Erythroblast (primary cell): ENCODE results near the gene WDR82.

Source experiments
- DNase-seq, 2 experiments: peaks; one replicate each; lab custom pipeline; 2025; lab: John Stamatoyannopoulos, UW
- GATA1 ChIP-seq: IDR thresholded peaks from 2 replicates; pipeline ENCODE4 v1.6.1; 2011; ENCODE audit warnings: low read depth, mild to moderate bottlenecking, control low read depth, low read length, moderate library complexity
- POLR2A ChIP-seq: IDR thresholded peaks from 2 replicates; pipeline ENCODE4 v1.6.1; 2011; ENCODE audit warnings: mild to moderate bottlenecking, low read length

WDR82 gene

GRCh38 chr3:52238193-52238760 is 40.2 kb downstream of the WDR82 start:
- peak; percentile 41 to 52 for DNase-seq
- no peak for TF ChIP-seq GATA1
- TF ChIP-seq POLR2A, result no peak

DNA sequence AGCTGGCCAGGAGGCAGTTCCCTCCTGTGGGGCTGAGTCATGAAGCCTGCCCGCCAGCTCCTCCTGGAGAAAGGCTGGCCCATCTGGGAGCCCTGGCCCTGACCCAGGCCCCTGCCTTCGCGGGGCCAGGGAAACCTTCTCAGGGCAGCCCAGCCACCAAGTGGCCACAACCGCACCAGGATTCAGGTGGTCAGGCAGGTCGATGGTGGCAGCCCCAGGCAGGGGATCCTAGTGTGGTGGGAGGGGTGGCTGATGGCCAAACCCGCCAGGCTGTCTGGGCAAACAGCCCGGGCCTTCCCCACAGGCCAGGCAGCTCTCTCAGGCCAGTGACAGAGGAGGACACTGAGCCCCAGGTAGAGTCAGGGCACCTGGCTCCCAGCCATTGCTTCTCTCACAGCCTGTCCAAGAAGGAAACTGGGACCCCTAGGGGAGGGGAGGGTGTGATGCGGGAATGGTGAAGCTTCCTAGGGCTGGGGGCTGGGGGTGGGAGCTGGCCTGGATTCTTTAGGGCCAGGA is 40.7 kb downstream of the WDR82 start:
- DNase-seq, result peak; percentile 17 to 53
- TF ChIP-seq GATA1 (no peak), POLR2A (no peak)

GRCh38 chr3:52237006-52237656 is 41.3 kb downstream of the WDR82 start:
- TF ChIP-seq POLR2A, result no peak
- no peak for TF ChIP-seq GATA1

GRCh38 chr3:52236424-52236886 is 42.0 kb downstream of the WDR82 start:
- TF ChIP-seq GATA1 (no peak), POLR2A (no peak)
- DNase-seq, result no peak

More at GRCh38 chr3:52237006-52237656, 41.3 kb downstream of the WDR82 start:
- no peak for DNase-seq

DNA sequence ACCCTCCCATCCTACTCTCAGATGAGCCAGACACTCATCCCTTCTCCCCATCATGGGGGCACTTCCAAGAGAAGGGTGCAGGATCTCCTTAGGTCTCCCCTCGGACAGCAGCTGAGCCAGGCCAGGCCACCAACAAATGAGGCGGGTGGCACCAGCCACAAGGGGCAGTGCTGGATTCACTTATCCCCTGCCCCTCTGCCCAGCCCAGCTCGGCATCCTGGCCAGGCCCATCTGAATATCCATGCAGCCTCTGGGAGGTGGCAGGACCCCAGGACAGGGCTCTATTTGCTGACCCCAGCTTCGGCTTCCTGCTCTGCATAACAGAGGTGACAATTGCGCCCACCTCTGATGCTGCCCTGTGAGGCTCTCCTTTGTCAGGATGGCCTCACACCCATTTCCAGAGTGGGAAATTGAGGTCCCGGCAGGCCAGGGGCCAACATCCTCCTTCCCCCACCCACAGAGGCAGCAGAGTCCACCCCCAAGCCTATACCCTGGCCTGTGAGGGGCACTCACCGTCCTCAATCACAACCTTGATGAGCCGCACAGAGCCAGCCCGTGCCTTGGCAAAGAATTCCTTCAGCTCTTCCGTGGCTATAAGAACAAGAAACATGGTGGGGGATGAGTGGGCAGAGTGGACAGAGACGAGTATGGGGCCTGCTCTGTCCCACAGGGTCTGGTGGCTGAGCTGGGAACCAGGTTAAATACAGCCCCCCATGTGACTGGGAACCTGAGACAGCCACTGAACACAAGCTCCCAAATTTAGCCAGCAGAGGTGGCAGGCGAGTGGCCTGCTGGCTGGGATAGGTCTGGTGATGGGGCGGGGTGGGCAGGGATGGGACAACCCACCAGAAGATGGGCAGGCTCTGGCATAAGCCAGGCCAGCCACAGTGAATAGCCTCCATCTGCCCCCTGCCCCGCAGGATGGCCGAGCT is 43.7 kb downstream of the WDR82 start:
- TF ChIP-seq POLR2A, result no peak
- no peak for DNase-seq

DNA sequence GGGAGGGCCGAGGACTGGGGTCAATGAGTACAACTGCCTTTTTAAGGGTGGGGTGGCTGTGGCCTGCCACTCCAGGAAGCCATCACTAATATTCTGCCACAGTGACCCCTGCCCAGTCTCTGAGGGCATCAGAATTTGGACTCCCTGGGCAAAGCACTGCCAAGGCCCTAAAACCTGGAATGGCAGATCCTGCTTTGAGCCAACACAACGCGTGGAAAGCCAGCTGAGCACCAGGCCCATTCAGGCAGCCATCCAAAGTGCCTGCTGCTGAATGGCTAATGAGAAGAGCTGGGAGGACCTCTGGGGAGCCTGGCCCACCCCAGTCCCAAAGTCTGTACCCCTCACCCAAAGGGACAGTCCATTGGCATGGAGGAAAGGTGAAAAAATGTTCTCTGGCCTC is 44.5 kb downstream of the WDR82 start:
- no peak for TF ChIP-seq GATA1
- no peak for TF ChIP-seq POLR2A

GRCh38 chr3:52233108-52233591 is 45.3 kb downstream of the WDR82 start:
- DNase-seq, result no peak
- no peak for TF ChIP-seq POLR2A
- no peak for TF ChIP-seq GATA1

More for the DNA sequence above, 44.5 kb downstream of the WDR82 start:
- DNase-seq, result no peak

- TF ChIP-seq GATA1, result no peak
- DNase-seq, result peak; percentile 18 to 30
These were observed 46.0 kb downstream of the WDR82 start for GRCh38 chr3:52232279-52233107.

- TF ChIP-seq POLR2A (no peak), GATA1 (no peak)
- DNase-seq, result peak; percentile 79 to 91
These were observed 46.8 kb downstream of the WDR82 start for GRCh38 chr3:52231502-52232278.

- DNase-seq, result no peak
- TF ChIP-seq GATA1, result no peak
- TF ChIP-seq POLR2A, result no peak
These were observed 47.5 kb downstream of the WDR82 start for GRCh38 chr3:52230889-52231499.

DNA sequence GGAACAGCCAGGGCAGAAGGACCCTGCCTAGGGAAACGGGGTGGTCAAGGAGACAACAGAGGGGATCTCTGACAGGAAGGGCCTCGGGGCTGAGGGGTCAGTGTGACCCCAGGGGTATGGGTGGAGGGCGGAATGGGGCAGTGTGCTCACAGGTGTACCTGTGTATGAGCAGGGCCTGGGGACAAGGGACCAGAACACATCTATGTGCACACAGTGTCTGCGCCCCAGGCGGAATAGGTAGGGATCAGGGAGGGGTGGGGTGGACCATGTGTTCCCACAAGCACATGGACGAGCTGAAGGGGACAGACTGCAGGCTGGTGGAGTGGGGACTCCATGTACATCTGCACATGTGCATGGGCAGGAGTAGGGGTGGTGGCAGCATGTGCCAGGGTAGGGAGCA is 48.0 kb downstream of the WDR82 start:
- TF ChIP-seq POLR2A, result no peak
- TF ChIP-seq GATA1, result no peak
- no peak for DNase-seq

GRCh38 chr3:52229656-52230055 is 48.8 kb downstream of the WDR82 start:
- DNase-seq, result no peak
- TF ChIP-seq GATA1 (no peak), POLR2A (no peak)
